ENCODE measurements around the gene SNRPA1.
"Not testable (repeated sequence)": the region's sequence is repeated elsewhere in the genome, so short reads cannot be mapped to it uniquely, and the experiment has no call there.

SNRPA1 gene

DNA sequence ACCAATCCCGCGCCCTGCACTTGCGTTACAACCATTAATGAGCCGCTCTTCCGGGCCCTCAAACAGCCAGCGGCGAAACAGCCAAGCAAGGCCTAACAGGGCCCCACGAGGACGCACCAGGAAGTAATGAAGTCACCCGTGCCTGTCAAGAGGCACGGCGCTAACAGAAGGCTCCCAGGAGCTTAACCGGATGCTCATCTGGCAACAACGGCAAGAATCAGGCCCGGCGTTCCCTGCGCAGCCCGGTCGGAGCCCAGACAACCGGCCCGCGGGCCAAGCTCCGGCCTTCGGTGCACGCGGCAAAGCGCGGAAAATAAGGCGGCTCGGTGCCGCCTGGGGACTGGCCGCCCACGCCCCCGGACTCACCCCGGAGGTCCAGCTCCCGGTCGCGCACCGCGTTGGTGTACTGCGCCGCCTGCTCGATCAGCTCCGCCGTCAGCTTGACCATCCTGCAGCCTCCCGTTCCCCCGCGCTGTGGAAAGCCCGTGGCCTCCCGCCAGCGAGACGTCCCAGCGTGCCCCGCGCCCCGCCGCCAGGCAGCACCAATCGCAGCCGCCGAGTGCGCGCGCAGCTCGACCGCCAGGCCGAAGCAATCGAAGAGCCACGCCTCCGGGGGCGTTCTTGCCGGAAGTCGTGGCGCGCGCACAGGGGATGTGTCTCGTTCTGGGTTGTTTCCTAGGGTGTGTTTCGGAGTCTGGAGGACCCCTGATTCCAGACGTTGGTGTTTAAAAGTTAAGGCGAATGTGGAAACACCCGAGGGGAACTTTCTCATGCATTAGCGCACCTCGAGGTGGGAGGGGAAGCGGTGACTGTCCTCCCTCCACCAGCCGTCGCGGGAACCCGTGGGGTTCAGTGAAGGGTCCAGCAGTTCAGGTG lies at the start of gene SNRPA1:
Gene SNRPA1 (minus strand): TSS at position 518 of the 876 bp plus-strand sequence. CDS start 70 bp downstream, at position 448.
- in situ Hi-C loops (cut with MboI; ENCODE audit: low pct_unique_long_range_greater_than_20kb, low sequenced_read_pairs), result loop anchor here (10.0 kb wide), 1 partner anchor 350 kb away; no protein-coding TSS in a partner anchor
- peak; percentile 95 for DNase-seq

DNA sequence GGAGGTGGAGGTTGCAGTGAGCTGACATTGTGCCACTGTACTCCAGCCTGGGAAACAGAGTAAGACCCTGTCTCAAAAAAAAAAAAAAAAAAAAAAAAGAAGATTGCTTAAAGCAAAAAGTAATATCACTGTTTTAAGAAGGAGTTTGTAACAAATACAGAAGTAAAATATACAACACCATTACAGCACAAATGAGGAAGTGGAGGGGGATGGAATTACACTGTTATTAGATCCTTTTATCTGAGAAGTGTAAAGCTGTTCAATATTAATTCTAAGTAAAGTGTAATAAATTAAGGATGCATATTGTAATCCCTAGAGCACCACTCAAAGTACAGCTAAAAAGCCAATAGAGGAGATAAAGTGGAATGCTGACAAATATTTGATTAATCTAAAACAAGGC lies 47.0 kb upstream of the SNRPA1 start:
- in situ Hi-C loops (cut with MboI; ENCODE audit: low pct_unique_long_range_greater_than_20kb, low sequenced_read_pairs), result no loop called here
- peak; percentile 20 for DNase-seq

DNA sequence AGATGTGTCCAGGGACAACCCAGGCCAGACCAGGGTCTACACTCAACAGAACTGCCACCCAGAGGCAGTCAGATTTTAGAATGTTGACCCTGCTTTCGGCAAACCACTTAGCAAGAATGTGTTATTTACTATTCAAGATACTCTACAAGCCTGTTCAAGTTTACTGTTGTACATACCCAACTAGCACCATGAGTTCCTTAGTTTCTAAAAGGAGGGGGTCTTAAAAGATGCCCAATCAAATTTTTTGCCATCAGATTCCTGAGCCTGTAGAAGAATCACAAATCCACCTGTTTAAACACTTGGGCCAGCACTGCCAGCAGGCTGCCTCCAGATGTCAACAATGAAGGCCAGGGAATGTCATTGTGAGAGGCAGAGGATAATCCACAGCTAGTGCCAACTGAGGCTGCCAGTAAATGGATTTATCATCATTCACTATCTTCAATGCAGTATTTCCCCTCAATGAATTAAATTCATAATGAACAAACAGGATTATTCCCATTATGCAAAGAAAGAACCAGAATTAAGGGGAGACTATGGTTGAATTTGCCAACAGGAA lies 43.5 kb upstream of the SNRPA1 start:
- DNase-seq, result no peak
- in situ Hi-C loops (cut with MboI; ENCODE audit: low pct_unique_long_range_greater_than_20kb, low sequenced_read_pairs), result no loop called here

DNA sequence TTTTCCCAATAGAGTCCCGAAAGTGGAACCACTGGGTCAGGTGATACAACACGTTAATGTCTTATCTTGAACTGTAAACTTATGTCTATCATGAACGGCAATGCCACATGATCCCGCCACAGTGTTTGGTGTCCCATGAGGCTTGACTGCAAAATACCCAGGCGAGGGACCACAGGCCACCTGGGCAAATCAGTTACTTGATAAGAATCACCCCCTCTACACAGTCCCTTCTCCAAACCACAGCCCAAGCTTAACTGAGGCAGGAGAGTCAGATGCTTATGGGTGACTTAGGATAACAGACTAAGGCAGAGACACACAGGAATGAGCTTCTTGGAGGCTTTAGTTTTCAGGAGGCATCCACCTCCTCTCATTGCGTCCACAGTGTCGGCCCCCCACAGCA lies 42.9 kb upstream of the SNRPA1 start:
- DNase-seq, result no peak
- in situ Hi-C loops (cut with MboI; ENCODE audit: low pct_unique_long_range_greater_than_20kb, low sequenced_read_pairs), result no loop called here

DNA sequence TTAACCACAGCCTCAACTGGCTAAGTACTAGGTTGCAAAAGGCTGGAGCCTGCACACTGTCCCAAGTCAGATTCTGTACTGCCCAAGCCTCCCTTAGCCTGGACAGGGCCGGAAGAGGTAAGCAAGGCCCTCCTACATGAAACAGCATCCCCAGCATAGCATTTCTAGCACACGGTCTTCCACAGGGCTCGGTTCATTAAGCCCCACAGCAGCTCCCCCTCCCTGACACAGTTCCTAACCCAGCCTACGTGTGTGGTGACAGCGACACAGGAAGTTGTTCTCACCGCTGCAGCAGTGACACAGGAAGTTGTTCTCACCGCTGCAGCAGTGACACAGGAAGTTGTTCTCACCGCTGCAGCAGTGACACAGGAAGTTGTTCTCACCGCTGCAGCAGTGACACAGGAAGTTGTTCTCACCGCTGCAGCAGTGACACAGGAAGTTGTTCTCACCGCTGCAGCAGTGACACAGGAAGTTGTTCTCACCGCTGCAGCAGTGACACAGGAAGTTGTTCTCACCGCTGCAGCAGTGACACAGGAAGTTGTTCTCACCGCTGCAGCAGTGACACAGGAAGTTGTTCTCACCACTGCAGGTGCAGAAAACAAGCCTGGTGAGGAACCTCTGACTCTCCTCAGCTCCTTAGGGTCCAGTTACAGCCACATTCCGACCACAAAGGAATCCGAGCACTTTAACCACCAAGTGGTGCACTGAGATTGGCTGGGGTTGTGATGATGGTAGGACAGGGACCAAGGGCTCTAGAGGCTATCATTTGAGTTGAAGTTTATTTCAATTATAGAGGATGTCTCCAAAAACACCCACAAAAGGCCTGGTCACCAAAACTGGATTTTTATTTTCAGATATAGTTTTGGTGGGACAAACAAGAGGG lies 39.1 kb upstream of the SNRPA1 start:
- in situ Hi-C loops (cut with MboI; ENCODE audit: low pct_unique_long_range_greater_than_20kb, low sequenced_read_pairs), result not testable (repeated sequence)
- peak; percentile 53 for DNase-seq

DNA sequence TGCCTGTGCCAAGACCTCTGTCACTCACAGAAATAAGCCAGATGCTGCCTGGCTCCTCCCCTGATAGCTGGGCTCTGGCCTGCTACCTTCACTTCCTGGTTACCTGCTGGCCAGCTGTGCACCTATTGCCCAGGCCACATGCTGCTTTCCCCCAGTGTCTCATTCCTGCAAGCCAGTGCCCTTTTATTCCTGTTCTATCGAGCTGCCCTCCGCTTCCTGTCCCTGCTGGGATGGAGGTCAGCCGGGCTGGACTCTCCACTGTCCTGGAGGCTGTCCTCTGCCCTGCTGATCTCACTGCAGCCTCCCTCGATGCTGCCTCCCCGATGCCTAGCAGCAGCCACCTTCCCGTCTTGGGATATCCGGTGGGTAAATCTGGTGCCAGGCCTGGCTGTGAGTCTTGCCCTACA lies 37.0 kb upstream of the SNRPA1 start:
- in situ Hi-C loops (cut with MboI; ENCODE audit: low pct_unique_long_range_greater_than_20kb, low sequenced_read_pairs), result no loop called here
- DNase-seq, result no peak

DNA sequence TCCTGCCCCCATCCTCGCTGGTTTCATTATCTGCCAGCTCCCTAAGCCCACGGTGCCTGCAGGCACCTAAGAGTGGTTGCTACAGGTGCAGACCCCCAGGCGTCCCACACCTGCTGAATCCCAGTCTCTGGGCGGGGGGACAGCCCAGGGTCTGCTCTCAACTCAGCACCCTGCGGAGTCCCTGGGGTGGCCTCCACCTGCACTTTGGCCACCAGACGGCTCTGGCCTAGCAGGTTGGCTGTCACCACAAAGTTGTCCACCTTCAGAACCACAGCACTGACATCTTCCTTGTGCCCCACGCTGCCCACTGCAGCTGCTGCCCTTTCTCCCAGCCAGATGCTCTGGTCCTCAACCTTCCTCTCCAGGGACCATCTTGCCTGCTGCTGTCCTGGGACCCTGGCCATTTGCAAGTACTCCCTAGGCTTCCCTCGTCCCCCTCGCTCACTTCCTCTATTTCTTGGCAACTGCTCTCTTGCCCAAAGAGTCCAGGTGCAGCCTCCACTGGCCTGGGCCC lies 34.9 kb upstream of the SNRPA1 start:
- DNase-seq, result no peak
- in situ Hi-C loops (cut with MboI; ENCODE audit: low pct_unique_long_range_greater_than_20kb, low sequenced_read_pairs), result no loop called here

DNA sequence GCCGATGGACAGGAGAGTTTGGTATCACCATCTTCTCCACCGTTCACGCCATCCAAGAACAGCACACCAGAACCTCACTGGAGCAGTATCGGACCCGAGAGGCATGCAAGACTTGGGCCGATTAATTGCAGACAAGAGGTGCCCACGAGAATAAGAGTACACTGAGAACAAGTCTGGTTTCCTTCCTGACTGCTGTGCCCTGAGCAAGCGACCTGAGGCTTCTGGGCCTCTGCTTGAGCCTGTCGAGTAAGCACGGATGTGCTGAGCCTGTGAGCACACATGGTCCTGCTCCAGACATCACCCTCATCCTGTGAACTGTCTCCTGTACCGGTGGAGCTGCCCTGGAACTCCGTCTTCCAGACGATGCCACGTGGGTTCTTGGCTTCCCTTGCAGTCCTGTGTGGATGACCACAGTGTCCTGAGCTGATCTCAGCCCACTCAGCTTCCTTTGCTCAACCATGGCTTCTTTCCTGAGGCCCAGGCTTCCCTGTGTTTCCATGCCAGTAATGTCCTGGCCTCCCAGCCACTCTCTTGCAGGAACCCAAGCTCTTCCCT lies 34.3 kb upstream of the SNRPA1 start:
- in situ Hi-C loops (cut with MboI; ENCODE audit: low pct_unique_long_range_greater_than_20kb, low sequenced_read_pairs), result no loop called here

DNA sequence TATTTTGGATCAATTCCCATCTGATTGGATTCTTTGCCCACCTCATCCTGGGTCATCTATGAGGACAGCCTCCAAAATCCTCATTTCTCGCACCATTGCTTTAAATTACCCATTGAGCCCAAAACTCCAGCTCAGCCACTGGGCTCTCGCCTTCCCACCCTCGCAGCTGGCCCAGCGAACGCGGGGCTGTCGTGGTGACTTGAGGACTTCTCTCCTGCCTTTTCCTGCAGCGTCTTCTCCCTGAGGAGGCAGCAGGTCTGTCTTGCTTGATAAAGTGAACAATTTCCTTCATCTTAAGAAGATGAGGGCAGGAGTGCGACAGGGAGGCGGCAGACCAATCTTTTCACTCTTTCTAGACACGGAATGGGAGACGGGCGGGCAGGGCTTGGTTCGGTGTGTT lies 33.0 kb upstream of the SNRPA1 start:
- in situ Hi-C loops (cut with MboI; ENCODE audit: low pct_unique_long_range_greater_than_20kb, low sequenced_read_pairs), result no loop called here
- DNase-seq, result no peak

More for the DNA sequence above, 34.3 kb upstream of the SNRPA1 start:
- DNase-seq, result no peak

DNA sequence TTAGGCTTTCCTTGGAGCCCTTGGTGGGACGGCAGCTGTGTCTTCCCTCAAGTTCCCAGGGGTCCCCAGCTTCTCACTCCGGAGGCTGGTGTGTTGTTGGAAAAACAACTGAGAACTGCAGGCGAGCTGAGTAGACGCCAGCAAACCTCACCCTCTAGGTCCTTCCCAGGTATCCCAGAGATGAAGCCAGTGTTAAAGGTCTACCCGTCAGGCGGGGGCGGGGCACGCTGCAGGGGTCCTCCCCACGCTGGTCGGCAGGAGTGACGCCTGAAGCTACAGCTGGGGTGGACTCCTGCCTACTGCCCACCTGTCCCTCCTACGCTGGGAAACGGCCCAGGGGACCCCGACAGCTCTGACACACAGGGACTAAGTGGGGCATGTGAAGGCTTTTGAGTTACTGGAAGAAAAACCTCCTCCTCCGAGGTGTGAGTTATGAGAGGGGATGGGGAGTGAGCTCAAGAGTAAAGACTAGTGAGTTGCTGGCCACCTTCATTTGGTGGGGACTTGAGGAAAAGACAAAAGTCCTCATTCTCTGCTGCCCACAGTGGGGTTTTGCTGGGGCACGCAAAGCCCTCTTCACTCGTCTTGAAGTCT lies 32.2 kb upstream of the SNRPA1 start:
- in situ Hi-C loops (cut with MboI; ENCODE audit: low pct_unique_long_range_greater_than_20kb, low sequenced_read_pairs), result no loop called here
- no peak for DNase-seq

DNA sequence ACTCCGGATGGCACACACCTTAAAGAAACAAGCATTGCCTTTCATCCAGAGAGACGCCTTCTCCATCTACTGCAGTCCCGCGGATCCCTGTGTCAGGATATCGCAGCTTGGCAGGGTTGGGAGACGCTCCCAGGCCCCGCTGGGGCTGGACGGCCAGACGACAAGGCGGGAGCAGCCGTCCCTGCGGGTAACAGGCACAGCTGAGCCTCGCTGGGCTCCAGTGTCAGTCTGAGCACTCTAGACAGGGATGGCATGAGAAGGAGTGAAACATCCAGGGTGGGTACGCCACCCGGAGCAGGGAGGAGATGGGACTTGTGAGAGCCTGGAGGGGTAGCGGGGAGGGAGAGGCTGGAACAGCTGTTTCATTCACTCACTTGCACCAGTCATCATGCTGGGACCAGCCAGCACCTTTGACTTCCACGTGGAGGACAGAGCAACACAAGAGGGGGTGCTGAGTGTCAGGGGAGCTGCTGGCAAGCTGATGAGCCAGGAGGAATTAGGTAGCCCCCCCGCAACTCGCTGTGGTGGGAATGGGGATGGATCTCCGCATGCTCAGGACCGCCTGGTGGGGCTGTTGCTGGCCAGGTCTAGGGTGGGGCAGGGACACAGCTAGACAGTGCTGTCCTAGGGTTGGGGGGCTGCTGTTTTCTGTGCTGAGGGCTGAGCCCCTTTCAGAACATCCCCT lies 31.6 kb upstream of the SNRPA1 start:
- DNase-seq, result no peak
- in situ Hi-C loops (cut with MboI; ENCODE audit: low pct_unique_long_range_greater_than_20kb, low sequenced_read_pairs), result no loop called here

DNA sequence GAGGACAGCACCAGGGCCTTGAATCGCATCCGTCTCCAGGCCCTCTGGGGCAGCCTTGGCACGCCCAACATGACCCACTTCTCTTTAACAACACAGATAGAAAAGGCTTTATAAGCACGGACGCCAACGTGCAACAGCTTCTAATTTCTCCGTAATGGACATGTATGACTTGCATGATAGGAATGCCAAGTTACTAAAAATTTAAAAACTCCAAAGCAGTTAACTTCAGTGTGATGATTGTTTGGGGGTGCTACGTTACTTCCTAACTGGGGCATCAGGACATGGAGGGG lies 30.9 kb upstream of the SNRPA1 start:
- no peak for DNase-seq
- in situ Hi-C loops (cut with MboI; ENCODE audit: low pct_unique_long_range_greater_than_20kb, low sequenced_read_pairs), result no loop called here

DNA sequence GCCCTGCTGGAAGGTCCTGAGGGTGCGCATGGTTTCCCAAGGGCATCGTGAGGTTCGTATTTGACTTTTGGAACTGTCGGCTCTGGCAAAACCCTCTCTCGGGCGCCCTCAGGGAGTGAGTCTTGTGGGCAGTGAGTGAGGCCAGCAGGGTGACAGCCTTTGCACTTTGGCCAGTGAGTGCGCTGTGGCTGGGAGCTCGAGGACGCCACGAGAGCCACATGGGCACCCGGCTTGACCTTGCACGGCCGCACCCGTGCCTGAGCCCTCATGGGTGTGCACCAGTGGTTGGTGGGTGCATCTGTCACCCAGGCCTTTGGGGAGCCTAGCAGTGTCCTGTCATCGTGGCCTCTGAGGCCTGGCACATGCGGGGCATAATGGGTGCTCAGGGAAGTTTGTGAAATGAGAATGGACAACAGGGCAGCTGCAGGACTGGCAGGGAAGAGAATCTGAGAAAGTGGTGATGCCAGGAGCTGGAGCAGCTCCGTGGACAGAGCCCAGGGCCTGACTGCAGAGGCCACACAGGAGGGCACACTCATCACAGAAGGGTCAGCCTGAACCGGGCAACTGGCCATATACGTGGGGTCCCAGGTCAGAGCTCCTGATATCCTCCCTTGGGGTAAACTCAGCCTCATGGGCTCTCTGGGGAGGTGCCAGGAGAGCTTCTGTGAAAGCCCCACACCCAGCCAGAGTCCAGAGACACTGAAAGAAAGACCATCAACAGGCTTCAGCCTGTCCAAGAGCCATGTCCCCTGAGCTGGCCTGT lies 30.4 kb upstream of the SNRPA1 start:
- in situ Hi-C loops (cut with MboI; ENCODE audit: low pct_unique_long_range_greater_than_20kb, low sequenced_read_pairs), result no loop called here
- DNase-seq, result no peak

DNA sequence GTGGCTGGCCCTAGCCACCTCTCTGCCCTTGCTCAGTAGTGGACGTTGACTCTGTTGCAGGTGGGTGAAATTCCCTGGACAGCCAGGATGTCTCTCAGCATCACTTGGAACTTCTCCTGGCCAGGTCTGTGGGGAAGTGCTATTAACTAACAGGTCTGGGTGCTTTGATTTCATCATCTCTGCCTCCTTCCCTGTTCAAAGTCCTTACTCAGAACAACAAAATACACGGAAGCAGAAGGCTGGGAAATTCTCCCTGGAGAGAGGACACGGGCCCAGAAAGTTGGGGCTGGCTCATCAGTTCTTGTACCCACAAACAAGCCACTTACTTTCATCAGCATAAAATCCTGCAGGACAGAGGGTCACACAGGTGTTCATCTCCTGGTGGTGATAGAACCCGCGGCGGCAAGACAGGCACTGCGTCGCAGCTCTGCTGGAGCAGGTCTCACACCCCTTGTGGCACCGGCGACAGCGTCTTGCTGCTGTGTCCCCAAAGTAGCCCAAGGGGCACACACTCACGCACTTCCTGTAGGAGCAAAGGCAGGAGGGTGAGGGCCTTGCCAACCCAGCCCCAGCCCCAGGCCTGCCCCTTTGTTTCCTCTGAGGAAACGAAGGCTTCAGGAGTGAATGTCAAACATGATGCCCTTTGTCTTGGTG lies 29.6 kb upstream of the SNRPA1 start:
- in situ Hi-C loops (cut with MboI; ENCODE audit: low pct_unique_long_range_greater_than_20kb, low sequenced_read_pairs), result no loop called here
- DNase-seq, result no peak

DNA sequence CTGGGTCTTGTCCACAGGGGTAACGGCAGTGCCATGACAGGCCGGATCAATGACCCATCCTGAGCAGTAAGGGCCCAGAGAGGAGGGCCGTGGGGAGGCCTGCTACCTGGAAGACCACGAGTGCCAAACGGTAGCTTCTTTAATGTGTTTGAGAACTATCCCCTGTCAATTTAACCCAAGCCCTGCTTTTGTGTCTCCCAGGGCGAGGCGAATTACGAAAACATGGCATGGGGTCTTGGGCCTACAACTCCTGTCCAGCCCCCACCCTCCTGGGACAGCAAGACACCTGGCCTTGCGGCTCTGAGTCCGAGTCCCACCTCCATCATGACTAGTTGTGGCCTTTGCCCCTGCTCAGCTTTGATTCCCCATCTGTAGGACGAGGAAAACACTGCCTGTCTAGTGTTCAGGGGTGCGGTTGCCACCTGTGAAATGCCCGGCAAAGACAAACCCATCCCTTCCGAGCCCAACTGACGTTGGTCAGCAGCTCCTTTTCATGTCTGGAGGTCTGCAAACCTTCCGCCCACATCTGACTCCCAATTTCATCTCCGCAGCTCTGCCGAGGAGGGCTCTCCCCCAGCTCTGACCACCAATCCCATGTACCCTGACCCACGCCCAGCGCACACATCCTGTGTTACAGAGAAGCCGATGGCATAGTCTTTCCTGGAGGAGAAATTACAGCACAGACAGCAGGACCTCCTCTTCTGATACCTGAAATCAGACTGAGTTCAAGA lies 28.9 kb upstream of the SNRPA1 start:
- no peak for DNase-seq
- in situ Hi-C loops (cut with MboI; ENCODE audit: low pct_unique_long_range_greater_than_20kb, low sequenced_read_pairs), result no loop called here

DNA sequence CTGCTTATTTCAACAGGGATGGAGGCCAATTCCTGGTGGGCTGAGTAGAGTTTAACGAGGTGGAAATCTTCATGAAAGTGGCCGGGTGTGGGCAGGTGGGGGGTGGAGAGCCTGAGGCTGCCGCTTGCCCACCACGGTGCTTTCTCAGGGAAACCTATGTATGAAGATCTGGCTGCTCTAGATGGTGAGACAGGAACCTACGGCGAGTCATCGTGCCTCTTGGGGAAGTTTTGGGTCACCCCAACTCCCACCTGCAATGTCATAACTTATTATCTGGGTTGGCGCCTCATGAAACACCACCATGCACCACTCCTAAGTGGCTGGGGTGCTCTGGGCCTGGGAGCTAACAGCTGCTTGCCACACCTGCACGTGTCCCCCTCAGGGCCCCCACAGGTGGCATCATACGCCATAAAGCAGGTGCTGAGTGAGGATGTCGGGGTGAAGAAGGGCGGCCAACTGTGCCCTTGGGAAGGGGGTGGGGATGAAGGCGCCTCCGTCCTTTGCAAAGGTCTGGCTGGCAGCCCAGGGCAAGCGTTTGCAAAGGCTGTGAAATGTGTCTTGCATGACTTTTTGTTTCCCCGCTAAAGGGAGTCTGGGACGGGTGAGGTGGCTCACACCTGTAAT lies 27.9 kb upstream of the SNRPA1 start:
- in situ Hi-C loops (cut with MboI; ENCODE audit: low pct_unique_long_range_greater_than_20kb, low sequenced_read_pairs), result no loop called here
- DNase-seq, result no peak

Data from KBM-7 (cell line).